Measurements from ENCODE around the gene ZBTB12. TPM values are rescaled to one million over a fixed set of nuclear protein-coding genes. Genes with fewer than 3 reads are reported as not detected.
"Not testable (repeated sequence)": the region's sequence is repeated elsewhere in the genome, so short reads cannot be mapped to it uniquely, and the experiment has no call there.

Gene ZBTB12
- total RNA-seq, 2 donors from 2014 or later: 2.0 to 4.9 TPM

DNA sequence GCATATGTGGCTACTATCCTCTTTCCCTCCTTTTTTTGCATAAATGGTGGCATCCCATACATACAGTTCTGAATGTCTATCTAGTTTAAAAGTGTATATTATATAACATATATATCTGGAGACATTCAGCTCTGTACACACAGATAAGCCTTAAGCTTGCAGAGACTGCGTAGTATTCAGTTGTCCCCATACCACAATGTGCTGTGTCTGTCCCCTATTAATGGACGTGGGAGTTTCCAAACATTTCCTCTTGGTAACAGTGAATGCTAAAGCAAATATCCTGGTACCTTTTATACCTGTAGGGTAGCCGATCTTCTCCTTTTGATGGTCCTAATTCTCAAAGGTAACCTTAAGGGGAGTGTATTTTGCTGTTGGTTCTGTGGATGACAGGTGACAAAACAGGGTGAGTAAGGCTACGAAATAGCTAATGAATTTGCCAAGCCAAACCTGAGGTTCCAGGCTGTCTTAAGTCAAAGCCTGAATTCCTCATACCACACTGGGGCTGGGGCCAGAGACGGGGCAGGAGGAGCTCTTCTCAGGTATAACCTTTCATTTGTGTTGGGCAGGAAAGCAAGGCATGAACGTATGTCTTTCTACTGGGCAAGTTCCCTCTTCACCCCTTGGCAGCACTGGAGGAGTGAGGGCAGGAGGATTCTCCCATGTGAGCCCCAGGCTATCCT is 17.9 kb upstream of the ZBTB12 start:
- intact Hi-C loops (cut with DNase I): no loop called here
- no peak overlapping the region for H3K27ac ChIP-seq
- H3K36me3 ChIP-seq: no peaks in the 10 kb centered on the region
- DNase-seq: no peak
- H3K9ac ChIP-seq (ENCODE audit: low read depth in 2 of 2, low read length in 2 of 2): no peak overlapping the region
- H3K4me3 ChIP-seq: no peak overlapping the region
- TF ChIP-seq, protein P1, sequence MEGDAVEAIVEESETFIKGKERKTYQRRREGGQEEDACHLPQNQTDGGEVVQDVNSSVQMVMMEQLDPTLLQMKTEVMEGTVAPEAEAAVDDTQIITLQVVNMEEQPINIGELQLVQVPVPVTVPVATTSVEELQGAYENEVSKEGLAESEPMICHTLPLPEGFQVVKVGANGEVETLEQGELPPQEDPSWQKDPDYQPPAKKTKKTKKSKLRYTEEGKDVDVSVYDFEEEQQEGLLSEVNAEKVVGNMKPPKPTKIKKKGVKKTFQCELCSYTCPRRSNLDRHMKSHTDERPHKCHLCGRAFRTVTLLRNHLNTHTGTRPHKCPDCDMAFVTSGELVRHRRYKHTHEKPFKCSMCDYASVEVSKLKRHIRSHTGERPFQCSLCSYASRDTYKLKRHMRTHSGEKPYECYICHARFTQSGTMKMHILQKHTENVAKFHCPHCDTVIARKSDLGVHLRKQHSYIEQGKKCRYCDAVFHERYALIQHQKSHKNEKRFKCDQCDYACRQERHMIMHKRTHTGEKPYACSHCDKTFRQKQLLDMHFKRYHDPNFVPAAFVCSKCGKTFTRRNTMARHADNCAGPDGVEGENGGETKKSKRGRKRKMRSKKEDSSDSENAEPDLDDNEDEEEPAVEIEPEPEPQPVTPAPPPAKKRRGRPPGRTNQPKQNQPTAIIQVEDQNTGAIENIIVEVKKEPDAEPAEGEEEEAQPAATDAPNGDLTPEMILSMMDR (IDR thresholded peaks at IDR 0.05): no peak
- H3K9me3 ChIP-seq: no peaks in the 10 kb centered on the region
- H3K4me1 ChIP-seq: no peaks in the 10 kb centered on the region
- H3K27me3 ChIP-seq: no peaks in the 10 kb centered on the region

DNA sequence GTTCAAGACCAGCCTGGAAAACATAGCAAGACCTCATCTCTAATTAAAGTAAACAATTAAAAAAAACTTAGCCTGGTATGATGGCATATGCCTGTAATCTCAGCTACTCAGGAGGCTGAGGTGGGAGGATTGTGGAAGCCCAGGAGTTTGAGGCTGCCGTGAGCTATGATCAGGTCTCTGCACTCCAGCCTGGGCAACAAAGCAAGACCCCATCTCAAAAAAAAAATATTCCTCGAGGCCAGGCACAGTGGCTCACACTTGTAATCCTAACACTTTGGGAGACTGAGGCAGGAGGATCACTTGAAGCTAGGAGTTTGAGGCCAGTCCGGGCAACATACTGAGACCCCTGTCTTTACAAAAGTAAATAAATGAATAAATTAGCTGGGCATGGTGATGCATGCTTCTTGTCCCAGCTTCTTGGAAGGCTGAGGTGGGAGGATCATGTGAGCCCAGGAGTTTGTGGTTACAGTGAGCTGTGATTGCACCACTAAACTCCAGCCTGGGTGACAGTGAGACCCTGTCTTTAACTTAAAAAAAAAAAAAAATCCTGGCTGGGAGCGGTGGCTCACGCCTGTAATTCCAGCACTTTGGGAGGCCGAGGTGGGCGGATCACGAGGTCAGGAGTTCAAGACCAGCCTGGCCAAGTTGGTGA is 16.3 kb upstream of the ZBTB12 start:
- Histone ChIP-seq H3K4me3 (no peak overlapping the region), H3K27ac (no peak overlapping the region), H3K27me3 (no peaks in the 10 kb centered on the region), H3K4me1 (no peaks in the 10 kb centered on the region), H3K9ac (ENCODE audit: low read depth in 2 of 2, low read length in 2 of 2) (no peak overlapping the region), H3K36me3 (no peaks in the 10 kb centered on the region), H3K9me3 (no peaks in the 10 kb centered on the region)
- intact Hi-C loops (cut with DNase I): no loop called here
- TF ChIP-seq, protein P1 (IDR thresholded peaks at IDR 0.05): no peak
- DNase-seq: no peak

DNA sequence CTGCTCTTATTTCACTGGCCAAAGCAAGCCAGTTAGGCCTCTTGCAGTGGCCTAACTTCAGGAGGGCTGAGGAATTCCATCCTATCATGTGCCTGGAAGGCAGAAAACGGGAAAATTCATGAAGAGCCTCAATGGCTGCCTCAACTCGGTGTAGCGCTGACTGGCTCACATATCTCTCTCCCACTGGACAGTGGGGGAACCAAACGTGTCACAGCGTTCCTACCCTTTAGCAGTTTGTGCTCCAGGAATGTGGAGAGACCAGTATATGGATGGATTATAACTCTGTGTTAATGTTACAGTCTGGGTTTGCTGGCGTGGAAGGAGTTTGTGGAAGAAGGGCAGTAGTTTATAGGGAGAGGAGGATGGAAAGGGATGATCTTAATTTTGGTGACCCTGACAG is 13.9 kb upstream of the ZBTB12 start:
- Histone ChIP-seq H3K9me3 (no peaks in the 10 kb centered on the region), H3K27ac (no peak overlapping the region), H3K4me1 (no peaks in the 10 kb centered on the region), H3K27me3 (no peaks in the 10 kb centered on the region), H3K36me3 (no peaks in the 10 kb centered on the region), H3K9ac (ENCODE audit: low read depth in 2 of 2, low read length in 2 of 2) (no peak overlapping the region), H3K4me3 (no peak overlapping the region)
- intact Hi-C loops (cut with DNase I): no loop called here
- DNase-seq: no peak
- TF ChIP-seq, protein P1 (IDR thresholded peaks at IDR 0.05): no peak

DNA sequence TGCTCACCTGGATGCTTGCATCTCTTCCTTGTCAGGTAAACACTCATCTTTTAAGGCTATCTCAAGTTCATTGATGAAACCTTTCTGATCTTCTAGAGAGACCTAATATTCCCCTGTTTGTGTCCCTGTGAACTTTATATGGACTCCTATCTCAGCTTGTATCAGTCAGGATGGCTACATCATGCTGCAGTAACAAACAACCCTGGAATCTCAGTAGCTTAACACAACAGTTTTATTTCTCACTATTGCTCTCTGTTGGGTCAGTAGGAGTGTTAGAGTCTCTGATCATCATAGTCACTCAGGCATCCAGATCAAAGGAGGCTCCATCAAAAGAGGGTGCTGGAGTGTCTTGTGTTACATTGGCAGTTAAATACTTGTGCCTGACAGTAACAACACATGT is 13.5 kb upstream of the ZBTB12 start:
- no peak for DNase-seq
- Histone ChIP-seq H3K27ac (no peak overlapping the region), H3K9me3 (no peaks in the 10 kb centered on the region), H3K4me1 (no peaks in the 10 kb centered on the region), H3K36me3 (no peaks in the 10 kb centered on the region), H3K27me3 (no peaks in the 10 kb centered on the region), H3K9ac (ENCODE audit: low read depth in 2 of 2, low read length in 2 of 2) (no peak overlapping the region), H3K4me3 (no peak overlapping the region)
- intact Hi-C loops (cut with DNase I): no loop called here
- TF ChIP-seq, protein P1 (IDR thresholded peaks at IDR 0.05): no peak

DNA sequence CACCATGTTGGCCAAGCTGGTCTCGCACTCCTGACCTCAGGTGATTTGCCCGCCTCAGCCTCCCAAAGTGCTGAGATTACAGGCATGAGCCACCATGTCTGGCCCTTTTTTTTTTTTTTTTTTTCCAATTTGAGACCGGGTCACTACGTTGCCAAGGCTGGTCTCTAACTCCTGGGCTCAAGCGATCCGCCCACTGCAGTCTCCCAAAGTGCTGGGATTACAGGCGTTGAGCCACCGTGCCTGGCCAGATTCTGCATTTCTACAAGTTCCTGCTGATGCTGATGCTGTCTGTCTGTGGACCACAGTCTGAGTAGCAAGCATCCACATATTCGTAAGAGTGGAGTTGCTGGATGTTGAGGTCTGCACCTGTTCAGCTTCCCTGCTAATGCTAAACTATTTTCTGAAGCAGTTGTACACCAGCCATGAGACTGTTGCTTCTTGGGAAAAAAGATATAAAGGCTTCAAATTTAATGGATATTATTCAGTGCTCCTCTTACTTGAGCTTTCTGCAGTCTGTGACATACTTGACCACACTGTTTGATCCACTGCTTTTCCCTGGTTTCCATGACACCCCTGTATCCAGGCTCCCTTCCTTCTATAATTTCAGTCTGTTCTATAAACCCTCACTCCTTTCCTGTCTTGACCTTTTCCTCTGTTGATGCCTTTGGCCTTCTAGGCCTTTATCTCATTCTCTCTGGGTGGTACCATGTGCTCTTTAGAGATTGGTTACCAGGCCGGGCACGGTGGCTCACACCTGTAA is 10.1 kb upstream of the ZBTB12 start:
- intact Hi-C loops (cut with DNase I): no loop called here
- no peaks in the 10 kb centered on the region for H3K9me3 ChIP-seq
- H3K27me3 ChIP-seq: no peaks in the 10 kb centered on the region
- H3K9ac ChIP-seq (ENCODE audit: low read depth in 2 of 2, low read length in 2 of 2): no peak overlapping the region
- H3K27ac ChIP-seq: no peak overlapping the region
- TF ChIP-seq, protein P1 (IDR thresholded peaks at IDR 0.05): no peak
- no peak for DNase-seq
- H3K4me1 ChIP-seq: no peaks in the 10 kb centered on the region
- H3K4me3 ChIP-seq: no peak overlapping the region
- H3K36me3 ChIP-seq: no peaks in the 10 kb centered on the region

DNA sequence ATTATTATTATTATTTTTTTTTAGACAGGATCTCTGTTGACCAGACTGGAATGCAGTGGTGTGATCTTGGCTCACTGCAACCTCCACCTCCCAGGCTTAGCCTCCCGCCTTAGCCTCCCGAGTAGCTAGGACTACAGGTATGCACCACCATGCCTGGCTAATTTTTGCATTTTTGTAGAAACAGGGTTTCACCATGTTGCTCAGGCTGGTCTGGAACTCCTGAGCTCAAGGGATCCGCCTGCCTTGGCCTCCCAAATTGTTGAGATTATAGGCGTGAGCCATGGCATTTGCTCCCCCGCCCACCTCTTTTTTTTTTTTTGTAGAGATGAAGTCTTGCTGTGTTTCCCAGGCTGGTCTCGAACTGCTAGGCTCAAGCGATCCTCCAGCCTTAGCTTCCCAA is 7.4 kb upstream of the ZBTB12 start:
- intact Hi-C loops (cut with DNase I); H3K4me3 ChIP-seq; H3K9me3 ChIP-seq; H3K36me3 ChIP-seq; H3K9ac ChIP-seq (ENCODE audit: low read depth in 2 of 2, low read length in 2 of 2); H3K4me1 ChIP-seq; H3K27ac ChIP-seq; DNase-seq; H3K27me3 ChIP-seq: not testable (repeated sequence)

Data from colonic mucosa (tissue), 4 donors.